HG03045 (cell line): ENCODE data around the gene CLEC4G.

ENCODE experiments used
- ATAC-seq: cut with Tn5 transposase; IDR thresholded peaks from one replicate; pipeline ENCODE4 v1.9.1; 2021; ENCODE audit warnings: mild to moderate bottlenecking, moderate library complexity; ENCODE audit not compliant: unreplicated experiment

CLEC4G gene

GRCh38 chr19:7699003-7699402, 32.9 kb downstream of the CLEC4G start:
- no peak for ATAC-seq

- ATAC-seq, result no peak
Measured at GRCh38 chr19:7698583-7698982, 33.3 kb downstream of the CLEC4G start.

- no peak for ATAC-seq
Measured at GRCh38 chr19:7697721-7698287, 34.1 kb downstream of the CLEC4G start.

GRCh38 chr19:7694499-7694898, 37.4 kb downstream of the CLEC4G start:
- ATAC-seq, result no peak

- ATAC-seq, result no peak
Measured at GRCh38 chr19:7692417-7693088, 39.4 kb downstream of the CLEC4G start.

GRCh38 chr19:7691497-7691896, 40.4 kb downstream of the CLEC4G start:
- ATAC-seq, result no peak

- ATAC-seq, result no peak
Measured at GRCh38 chr19:7690779-7691258, 41.1 kb downstream of the CLEC4G start.

- no peak for ATAC-seq
Measured at GRCh38 chr19:7689165-7689564, 42.7 kb downstream of the CLEC4G start.

GRCh38 chr19:7687177-7687576, 44.7 kb downstream of the CLEC4G start:
- ATAC-seq, result no peak

GRCh38 chr19:7685546-7686445, 46.1 kb downstream of the CLEC4G start:
- no peak for ATAC-seq

- ATAC-seq, result no peak
Measured at GRCh38 chr19:7682175-7682855, 49.6 kb downstream of the CLEC4G start.

GRCh38 chr19:7681340-7682174, 50.4 kb downstream of the CLEC4G start:
- peak; percentile 6 for ATAC-seq

- ATAC-seq, result peak; percentile 65
Measured at GRCh38 chr19:7680606-7681339, 51.1 kb downstream of the CLEC4G start, which contains the start of gene TRAPPC5. TSS of gene TRAPPC5 (plus strand) at chr19:7680833. CDS start at chr19:7682254, 1,421 bp downstream.

- no peak for ATAC-seq
Measured at GRCh38 chr19:7679771-7680605, 51.9 kb downstream of the CLEC4G start.

- no peak for ATAC-seq
Measured at GRCh38 chr19:7678971-7679751, 52.7 kb downstream of the CLEC4G start.
